ENCODE data around the gene TUBB3.
"Not testable (repeated sequence)": the region's sequence is repeated elsewhere in the genome, so short reads cannot be mapped to it uniquely, and the experiment has no call there.

The TUBB3 gene

GRCh38 chr16:89922884-89923639 lies at the start of gene TUBB3:
TUBB3 (plus strand) TSS chr16:89923342; CDS start chr16:89923402, 60 bp downstream.
- DNase-seq: peak; percentile 70

GRCh38 chr16:89873972-89874689 lies 49.0 kb upstream of the TUBB3 start:
- peak; percentile 76 for DNase-seq

GRCh38 chr16:89879123-89879522 lies 44.0 kb upstream of the TUBB3 start:
- not testable (repeated sequence) for DNase-seq

GRCh38 chr16:89880477-89881367 lies 42.4 kb upstream of the TUBB3 start:
- DNase-seq: peak; percentile 25

GRCh38 chr16:89881368-89881730 lies 41.8 kb upstream of the TUBB3 start:
- no peak for DNase-seq

- DNase-seq: no peak
These were observed 39.6 kb upstream of the TUBB3 start for GRCh38 chr16:89883346-89884040.

GRCh38 chr16:89884041-89884421 lies 39.1 kb upstream of the TUBB3 start:
- DNase-seq: no peak

- no peak for DNase-seq
These were observed 35.9 kb upstream of the TUBB3 start for GRCh38 chr16:89887243-89887642.

- no peak for DNase-seq
These were observed 32.9 kb upstream of the TUBB3 start for GRCh38 chr16:89890200-89890599.

- DNase-seq: no peak
These were observed 32.1 kb upstream of the TUBB3 start for GRCh38 chr16:89890886-89891657.

GRCh38 chr16:89892055-89892630 lies 31.0 kb upstream of the TUBB3 start:
- DNase-seq: no peak

- DNase-seq: no peak
These were observed 30.5 kb upstream of the TUBB3 start for GRCh38 chr16:89892635-89893034.

- no peak for DNase-seq
These were observed 29.2 kb upstream of the TUBB3 start for GRCh38 chr16:89893642-89894548.

GRCh38 chr16:89895482-89896250 lies 27.5 kb upstream of the TUBB3 start:
- no peak for DNase-seq

GRCh38 chr16:89897204-89897603 lies 25.9 kb upstream of the TUBB3 start:
- no peak for DNase-seq

GRCh38 chr16:89898201-89898967 lies 24.8 kb upstream of the TUBB3 start:
- DNase-seq: no peak

- no peak for DNase-seq
These were observed 23.2 kb upstream of the TUBB3 start for GRCh38 chr16:89899879-89900481.

GRCh38 chr16:89900885-89901284 lies 22.3 kb upstream of the TUBB3 start:
- no peak for DNase-seq
